Right renal cortex interstitium (tissue), 3 donors: ENCODE data around the gene CAPZA2. TPM values are rescaled to one million over a fixed set of nuclear protein-coding genes. Genes with fewer than 3 reads are reported as not detected.
A peak's percentile ranks its signal among the peaks of the same experiment; 100 is the strongest.
"Not testable (repeated sequence)": the region's sequence is repeated elsewhere in the genome, so short reads cannot be mapped to it uniquely, and the experiment has no call there.

ENCODE experiments used
- DNase-seq, 3 donors: peaks; one replicate each; pipeline ENCODE4 v3.0.0-alpha.2; 2013; ENCODE audit warnings: low read depth in 3 of 3, low spot score in 2 of 3
- polyA plus RNA-seq, 3 donors: library from polyadenylated mRNA; unstranded; fragments of 120-200 nt; gene quantifications; one replicate each; pipeline ENCODE4 v1.2.1, GENCODE V29; 2013; ENCODE audit not compliant: insufficient read length in 3 of 3

Gene CAPZA2
- polyA plus RNA-seq, 3 donors: 217 to 234 (median 224) TPM

DNA sequence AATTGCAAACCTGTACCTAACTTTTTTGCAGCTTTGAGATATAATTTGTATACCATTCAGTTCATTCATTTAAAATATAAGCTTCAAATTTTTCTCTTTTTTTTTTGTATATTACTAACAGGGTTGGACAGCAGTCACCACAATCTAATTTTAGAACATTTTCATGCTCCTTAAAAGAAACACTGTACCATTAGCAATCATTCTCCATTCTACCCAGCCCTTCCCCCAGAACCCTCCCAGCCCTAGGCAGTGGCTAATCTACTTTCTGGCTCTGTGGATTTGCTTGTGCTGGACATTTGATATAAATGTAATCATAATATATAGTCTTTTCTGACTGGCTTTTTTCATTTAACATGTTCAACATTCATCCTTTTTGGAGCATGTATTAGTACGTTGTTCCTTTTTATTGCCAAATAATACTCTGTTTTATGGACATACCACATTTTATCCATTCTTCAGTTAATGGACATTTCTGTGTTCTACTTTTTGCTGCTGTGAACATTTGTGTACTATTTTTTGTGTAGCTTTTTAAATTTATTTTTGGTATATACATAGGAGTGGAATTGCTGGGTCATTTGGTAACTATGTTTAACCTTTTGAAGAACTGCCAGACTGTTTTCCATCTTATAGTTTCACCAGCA, 50.0 kb downstream of the CAPZA2 start:
- no peak for DNase-seq

GRCh38 chr7:116918704-116919103, 56.3 kb downstream of the CAPZA2 start:
- no peak for DNase-seq

DNA sequence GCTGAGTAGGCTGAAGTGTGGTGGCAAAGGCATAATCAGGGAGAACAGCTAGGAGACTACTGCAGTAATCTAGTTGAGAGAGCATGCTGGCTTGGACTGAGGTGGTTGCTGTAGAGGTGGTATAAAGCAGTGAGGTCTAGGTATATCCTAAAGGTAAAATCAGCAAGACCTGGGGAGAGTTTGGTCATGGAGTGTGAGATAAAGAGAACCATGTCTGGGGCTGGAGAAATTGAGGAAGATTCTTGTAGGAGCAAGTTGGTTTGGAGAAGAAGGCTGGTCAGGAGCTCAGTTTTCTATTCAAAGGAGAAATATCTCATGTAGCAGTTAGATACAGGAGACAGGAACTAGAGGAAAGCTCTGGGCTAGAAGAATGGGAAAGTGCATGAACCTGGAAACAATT, 58.0 kb downstream of the CAPZA2 start:
- DNase-seq: no peak

DNA sequence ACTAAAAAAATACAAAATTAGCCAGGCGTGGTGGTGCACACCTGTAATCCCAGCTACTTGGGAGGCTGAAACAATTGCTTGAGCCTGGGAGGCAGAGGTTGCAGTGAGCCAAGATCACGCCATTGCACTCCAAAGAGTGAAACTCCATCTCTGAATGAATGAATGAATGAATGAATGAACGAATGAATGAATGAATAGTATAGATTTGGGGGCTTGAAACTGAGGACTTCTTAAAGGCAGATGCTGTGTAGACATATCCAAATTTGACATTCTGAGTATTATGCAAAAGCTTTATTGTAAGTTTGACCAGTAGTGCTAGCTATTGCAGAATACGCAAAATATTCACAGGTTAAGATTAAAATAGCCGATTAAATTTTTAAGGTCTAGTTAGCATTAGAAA, 60.2 kb downstream of the CAPZA2 start:
- no peak for DNase-seq

- DNase-seq: no peak
These were observed 62.4 kb downstream of the CAPZA2 start for GRCh38 chr7:116924741-116925140.

DNA sequence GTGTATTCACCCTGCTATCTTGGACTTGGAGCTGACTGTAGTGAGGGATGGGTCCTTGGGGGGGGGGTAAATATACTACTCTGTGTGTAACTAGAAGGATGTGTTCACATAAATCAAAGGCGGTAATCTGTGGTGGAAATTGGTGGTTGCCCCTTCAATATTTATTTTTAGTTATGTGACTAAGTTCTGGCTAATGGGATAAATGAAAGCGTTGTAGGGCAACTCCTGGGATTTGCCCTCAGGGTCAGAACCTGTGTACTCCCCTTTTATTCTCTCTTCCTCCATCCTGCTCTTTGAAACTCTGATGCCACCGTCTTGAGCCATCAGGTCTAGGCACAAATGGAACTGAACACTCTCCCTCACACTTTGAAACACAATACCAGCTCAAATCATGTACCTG, 66.6 kb downstream of the CAPZA2 start:
- no peak for DNase-seq

DNA sequence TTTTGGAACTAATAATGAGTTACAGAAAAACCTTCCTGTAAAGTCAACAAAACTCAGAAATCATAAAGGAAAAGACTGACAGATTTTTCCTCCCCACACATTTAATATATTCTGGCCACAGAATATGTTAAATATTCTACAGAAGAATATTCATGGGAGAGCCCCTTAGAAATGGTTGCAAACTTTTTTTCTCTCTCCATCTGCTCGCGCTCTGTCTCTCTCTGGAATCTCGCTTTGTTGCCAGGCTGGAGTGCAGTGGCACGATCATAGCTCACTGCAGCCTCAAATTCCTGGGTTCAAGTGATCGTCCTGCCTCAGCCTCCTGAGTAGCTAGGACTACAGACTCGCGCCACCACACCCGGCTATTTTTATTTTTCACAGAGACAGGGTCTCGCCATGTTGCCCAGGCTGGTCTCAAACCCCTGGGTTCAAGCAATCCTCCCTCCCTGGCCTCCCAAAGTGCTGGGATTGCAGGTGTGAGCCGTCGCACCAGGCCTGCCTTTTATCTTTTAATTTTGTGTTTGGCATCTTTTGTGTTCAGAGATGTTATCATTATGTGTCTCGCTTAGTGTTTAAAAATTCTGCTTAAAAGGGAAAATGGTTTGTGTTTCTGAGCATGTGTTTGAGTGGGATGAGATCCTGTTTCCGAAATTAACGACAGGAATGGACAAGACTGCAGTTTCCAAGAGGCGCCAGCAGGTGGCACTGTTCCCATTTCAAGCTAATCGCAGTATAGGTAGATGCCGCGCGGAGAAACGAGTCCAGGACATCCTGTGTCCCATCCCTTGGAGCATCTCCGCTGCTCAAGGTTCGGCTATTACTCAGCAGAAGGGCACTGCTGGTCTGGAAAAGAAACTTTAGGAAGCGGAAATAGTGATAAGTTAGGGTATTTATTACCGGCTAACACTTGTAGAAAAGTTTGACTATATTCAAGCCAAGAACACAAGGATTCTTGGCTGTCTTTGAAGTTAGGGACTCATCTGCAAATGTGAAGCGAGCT, 67.8 kb downstream of the CAPZA2 start:
- peak; percentile 56 to 69 (median 67) for DNase-seq

- no peak for DNase-seq
These were observed 70.2 kb downstream of the CAPZA2 start for GRCh38 chr7:116932566-116932965.

GRCh38 chr7:116933465-116933864, 71.1 kb downstream of the CAPZA2 start:
- no peak for DNase-seq

- no peak for DNase-seq
These were observed 72.2 kb downstream of the CAPZA2 start for GRCh38 chr7:116934580-116934979.

- DNase-seq: not testable (repeated sequence)
These were observed 74.5 kb downstream of the CAPZA2 start for GRCh38 chr7:116936844-116937243.

GRCh38 chr7:116938678-116939077, 76.3 kb downstream of the CAPZA2 start:
- no peak for DNase-seq

DNA sequence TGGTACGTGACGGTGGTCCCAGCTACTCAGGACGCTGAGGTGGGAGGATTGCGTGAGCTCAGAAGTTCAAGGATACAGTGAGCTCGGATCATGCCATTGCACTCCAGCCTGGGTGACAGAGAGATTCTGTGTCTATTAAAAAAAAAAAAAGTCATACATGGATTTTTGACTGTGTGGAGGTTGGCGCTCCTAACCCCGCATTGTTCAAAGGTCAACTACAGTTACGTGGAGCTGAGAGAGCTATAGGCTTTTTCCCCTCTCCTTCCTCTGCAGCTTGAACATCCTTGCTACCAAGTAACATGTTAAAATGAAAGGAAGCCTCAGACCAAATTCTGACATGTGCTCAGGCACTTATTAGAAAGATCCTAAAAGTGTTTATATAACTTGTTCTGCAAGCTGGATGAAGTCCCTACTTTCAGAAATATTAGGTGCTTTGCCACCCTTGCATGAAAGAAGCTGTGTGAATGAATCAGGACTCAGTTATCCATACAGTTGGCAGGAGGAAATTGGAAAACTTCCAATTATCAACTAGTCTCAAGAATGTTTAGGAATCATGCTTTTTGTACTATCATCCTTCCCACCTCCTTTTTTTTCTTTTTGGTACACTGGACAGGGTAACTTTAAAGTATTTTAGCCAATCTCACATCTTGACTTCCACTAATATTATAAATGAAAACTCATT, 78.4 kb downstream of the CAPZA2 start:
- no peak for DNase-seq

DNA sequence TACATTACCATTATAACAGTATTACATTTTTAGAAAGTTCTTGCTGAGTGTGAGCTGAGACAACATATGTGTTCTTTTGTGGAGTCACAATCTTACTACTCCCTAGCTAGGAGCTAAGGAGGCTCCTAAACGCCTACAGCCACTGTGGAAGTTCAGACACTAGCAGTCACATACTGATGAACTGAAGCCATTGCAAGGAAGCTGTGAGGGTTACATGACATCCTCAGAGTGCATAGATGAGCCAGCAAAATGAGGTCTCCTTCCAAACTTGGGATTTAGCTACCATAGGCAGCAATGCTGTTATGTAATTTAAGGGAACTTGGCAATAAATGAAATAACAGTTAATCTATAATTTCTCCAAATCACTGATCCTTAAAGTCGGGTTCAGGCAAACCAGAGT, 80.1 kb downstream of the CAPZA2 start:
- DNase-seq: no peak

DNA sequence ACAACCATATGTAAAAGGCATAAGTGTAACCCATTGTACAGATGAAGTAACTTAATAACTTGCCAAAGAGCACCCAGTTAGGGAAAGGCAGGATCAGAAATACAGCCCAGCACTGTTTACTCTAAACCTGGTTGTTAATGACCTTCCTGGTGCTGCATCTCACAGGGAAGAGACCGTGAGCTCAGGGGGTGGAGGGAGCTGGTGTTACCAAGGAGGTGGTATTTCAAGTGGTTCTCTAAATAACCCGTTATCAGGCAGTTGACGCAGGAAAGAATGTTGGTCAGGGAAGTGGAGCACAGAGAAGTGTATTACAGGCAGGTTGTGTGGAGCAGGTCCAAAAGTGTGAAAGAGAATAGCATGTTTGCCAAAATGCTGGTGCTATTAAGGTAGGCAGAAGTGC, 86.5 kb downstream of the CAPZA2 start:
- no peak for DNase-seq

DNA sequence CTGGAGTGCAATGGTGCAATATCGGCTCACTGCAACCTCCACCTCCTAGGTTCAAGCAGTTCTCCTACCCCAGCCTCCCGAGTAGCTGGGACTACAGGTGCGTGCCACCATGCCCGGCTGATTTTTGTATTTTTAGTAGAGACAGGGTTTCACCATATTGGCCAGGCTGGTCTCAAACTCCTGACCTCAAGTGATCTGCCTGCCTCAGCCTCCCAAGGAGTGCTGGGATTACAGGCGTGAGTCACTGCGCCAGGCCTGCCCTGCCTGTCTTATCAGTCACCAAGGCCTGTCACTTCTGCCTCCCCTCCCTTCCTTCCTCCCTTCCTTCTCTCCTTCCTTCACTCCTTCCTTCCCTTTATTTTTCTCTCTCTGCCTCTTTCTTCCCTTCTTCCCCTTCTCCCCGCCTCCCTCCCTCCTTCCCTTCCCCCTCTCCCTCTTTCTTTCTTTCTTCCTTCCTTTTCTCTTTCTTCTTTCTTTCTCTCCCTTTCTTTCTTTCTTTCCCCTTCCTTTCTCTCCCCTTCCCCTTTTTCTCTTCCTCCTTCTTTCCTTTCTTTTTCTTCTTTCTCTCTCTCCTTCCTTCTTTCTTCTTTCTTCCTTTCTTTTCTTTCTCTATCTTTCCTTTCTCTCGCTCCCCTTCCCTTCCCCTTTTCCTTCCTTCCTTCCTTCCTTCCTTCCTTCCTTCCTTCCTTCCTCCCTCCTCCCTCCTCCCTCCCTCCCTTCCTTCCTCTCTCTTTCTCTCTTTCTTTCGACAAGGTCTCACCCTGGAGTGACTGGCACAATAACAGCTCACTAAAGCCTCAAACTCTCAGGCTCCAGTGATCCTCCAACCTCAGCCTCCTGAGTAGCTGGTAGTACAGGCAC, 87.8 kb downstream of the CAPZA2 start:
- no peak for DNase-seq

GRCh38 chr7:116950889-116951351, 88.5 kb downstream of the CAPZA2 start:
- DNase-seq: no peak

DNA sequence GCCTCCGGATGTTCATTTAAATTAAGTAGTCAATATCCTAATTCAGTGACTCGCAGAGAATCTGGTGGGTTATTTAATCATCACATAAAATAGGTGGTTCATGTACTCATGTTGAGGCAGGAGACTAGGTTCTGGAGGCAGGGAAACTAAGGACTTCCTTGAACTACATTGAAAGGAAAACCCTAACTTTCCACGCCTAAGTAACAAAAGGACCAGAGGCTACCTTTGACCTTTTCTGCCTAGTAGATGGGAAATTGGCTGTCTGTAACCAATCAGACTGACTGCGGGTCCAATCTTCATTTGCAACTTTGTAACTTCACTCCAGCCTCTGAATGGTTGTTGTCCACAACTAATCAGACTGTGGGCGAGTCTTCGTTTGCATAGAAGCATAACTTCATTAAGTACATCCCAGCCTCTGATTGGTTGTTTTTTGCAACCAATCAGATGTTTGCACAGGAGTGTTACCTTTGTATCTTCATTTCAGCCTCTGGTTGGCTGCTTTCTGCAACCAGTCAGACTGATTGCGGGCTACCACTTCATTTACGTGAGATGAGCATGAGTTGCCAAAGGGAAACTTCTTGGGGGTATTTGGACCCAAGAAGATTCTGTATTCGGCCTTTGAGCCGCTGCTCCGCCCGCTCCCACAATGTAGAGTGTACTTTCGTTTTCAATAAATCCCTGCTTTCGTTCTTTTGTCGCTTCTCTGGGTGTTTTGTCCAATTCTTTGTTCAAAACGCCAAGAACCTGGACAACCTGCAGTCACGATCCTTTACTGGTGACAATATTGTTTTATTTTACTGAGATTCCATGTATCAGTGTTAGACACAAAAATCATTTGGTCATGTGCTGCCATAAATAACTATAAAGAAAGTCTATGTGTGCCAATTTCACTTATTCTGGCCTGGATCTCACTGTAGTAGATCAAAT, 89.2 kb downstream of the CAPZA2 start:
- no peak for DNase-seq
